Stomach (tissue), 9 donors: ENCODE data around the gene CCSER1. TPM values are rescaled to one million over a fixed set of nuclear protein-coding genes. Genes with fewer than 3 reads are reported as not detected.

ENCODE experiments used
- DNase-seq, 2 donors: peaks; one replicate each; pipeline versions ENCODE4 v3.0.0 to v3.0.0-alpha.2; 2013 to 2019
- H3K27ac ChIP-seq, 5 donors: fragments of 200-600 bp in 4 of 5; sonication (generic) in 4 of 5; one replicate each; pipeline ENCODE4 v1.5.1; 2013 to 2019; ENCODE audit warnings: mild to moderate bottlenecking in 1 of 5, moderate library complexity in 1 of 5
- H3K27me3 ChIP-seq, 3 donors: fragments of 200-600 bp; sonication (generic); one replicate each; pipeline ENCODE4 v1.5.1; 2017 to 2019; ENCODE audit warnings: mixed run types in 1 of 3
- H3K36me3 ChIP-seq, 4 donors: fragments of 200-600 bp; sonication (generic); 1 replicate in 3 of 4; 2 replicates in 1 of 4; pipeline ENCODE4 v1.5.1; 2016 to 2019
- H3K4me1 ChIP-seq, 4 donors: fragments of 200-600 bp; sonication (generic); one replicate each; pipeline ENCODE4 v1.5.1; 2016 to 2019
- H3K4me3 ChIP-seq, 4 donors: fragments of 200-600 bp; sonication (generic) in 3 of 4; one replicate each; pipeline ENCODE4 v1.5.1; 2016 to 2019; ENCODE audit warnings: mild to moderate bottlenecking in 1 of 4
- H3K9me3 ChIP-seq, 4 donors: fragments of 200-600 bp; sonication (generic); one replicate each; pipeline ENCODE4 v1.5.1; 2016 to 2019
- CTCF ChIP-seq, 7 experiments: fragments of 450-650 bp in 4 of 7; fragments of 200-600 bp in 3 of 7; sonication (generic) in 3 of 7; IDR thresholded peaks; one replicate each; pipeline ENCODE4 v1.5.1; 2016 to 2019; ENCODE audit warnings: antibody characterized with exemption in 7 of 7, control low read depth in 2 of 7, mild to moderate bottlenecking in 1 of 7
- EP300 ChIP-seq: sonication (generic); formaldehyde crosslinking; IDR thresholded peaks from one replicate; pipeline ENCODE4 v1.6.1; 2017; ENCODE audit warnings: antibody characterized with exemption
- POLR2A ChIP-seq, 4 donors: fragments of 450-650 bp; IDR thresholded peaks; one replicate each; pipeline ENCODE4 v1.6.1; 2016; ENCODE audit warnings: antibody characterized with exemption in 4 of 4, control low read depth in 2 of 4, mild to moderate bottlenecking in 1 of 4, moderate library complexity in 1 of 4
- POLR2AphosphoS5 ChIP-seq, 3 donors: sonication (generic); formaldehyde crosslinking; IDR thresholded peaks; one replicate each; pipeline ENCODE4 v1.6.1; 2016; ENCODE audit warnings: antibody characterized with exemption in 3 of 3
- WGBS, 5 donors: extraction: QIAGEN DNeasy Blood & Tissue Kit in 3 of 5; methylation state at CpG; one replicate each; pipeline versions ENCODE4 v1.1.5 to v1.1.7; 2013 to 2018; 5-methylcytosine and 5-hydroxymethylcytosine counted together
- intact Hi-C: fragments of 100-400 bp; cut with DNase I; formaldehyde crosslinking; loops from one replicate; pipeline ENCODE4 v1.15.1; 2023; ENCODE audit warnings: low total_unique reads
- polyA plus RNA-seq, 3 donors: library from polyadenylated mRNA; stranded (reverse); fragments of 200-250 nt; gene quantifications; one replicate each; pipeline ENCODE4 v1.2.3, GENCODE V29; 2013
- total RNA-seq, 5 donors: library from RNA; depleted of rRNA; stranded (reverse); fragments of >200 nt; gene quantifications; one replicate each; pipeline versions ENCODE4 v1.1.0 to v1.2.3, GENCODE V29; 2014 to 2016
- donor health status: healthy with polysubstance abuse.
- donor health status: Bipolar disorder and iron deficiency.
- donor health status: healthy.

The CCSER1 gene
- total and polyA plus RNA-seq, 8 donors = 0.33 to 149 (median 15.2) TPM

GRCh38 chr4:90082449-90082848, 44.7 kb upstream of the CCSER1 start:
- intact Hi-C loops = no loop called here
- Histone ChIP-seq H3K36me3 (no peaks in the 10 kb centered on the region), H3K9me3 (no peaks in the 10 kb centered on the region), H3K4me1 (no peaks in the 10 kb centered on the region), H3K27ac (no peak overlapping the region), H3K27me3 (no peaks in the 10 kb centered on the region), H3K4me3 (no peak overlapping the region)
- no peak for TF ChIP-seq CTCF (IDR thresholded peaks at IDR 0.05)
- TF ChIP-seq POLR2AphosphoS5 (IDR thresholded peaks at IDR 0.05) = no peak
- no peak for TF ChIP-seq POLR2A (IDR thresholded peaks at IDR 0.05)
- TF ChIP-seq EP300 = no peak
- DNase-seq = no peak

- WGBS, 5 donors = 72 to 90% (median 84%) methylated on average over 3 of the region's 3 CpGs
- Histone ChIP-seq H3K9me3 (no peaks in the 10 kb centered on the region), H3K4me3 (no peak overlapping the region), H3K36me3 (no peaks in the 10 kb centered on the region), H3K27ac (no peak overlapping the region), H3K4me1 (no peaks in the 10 kb centered on the region), H3K27me3 (no peaks in the 10 kb centered on the region)
- TF ChIP-seq CTCF (IDR thresholded peaks at IDR 0.05) (no peak), POLR2AphosphoS5 (IDR thresholded peaks at IDR 0.05) (no peak), EP300 (no peak), POLR2A (IDR thresholded peaks at IDR 0.05) (no peak)
- intact Hi-C loops = no loop called here
- DNase-seq = no peak
Observed at GRCh38 chr4:90084277-90084966, 42.8 kb upstream of the CCSER1 start.

GRCh38 chr4:90084967-90085295, 42.3 kb upstream of the CCSER1 start:
- Histone ChIP-seq H3K9me3 (no peaks in the 10 kb centered on the region), H3K27ac (no peak overlapping the region), H3K27me3 (no peaks in the 10 kb centered on the region), H3K4me1 (no peaks in the 10 kb centered on the region), H3K4me3 (no peak overlapping the region), H3K36me3 (no peaks in the 10 kb centered on the region)
- WGBS, 5 donors = 74 to 90% (median 83%) methylated on average over 5 of the region's 5 CpGs
- TF ChIP-seq POLR2A (IDR thresholded peaks at IDR 0.05) (no peak), EP300 (no peak), CTCF (IDR thresholded peaks at IDR 0.05) (no peak), POLR2AphosphoS5 (IDR thresholded peaks at IDR 0.05) (no peak)
- intact Hi-C loops = no loop called here
- no peak for DNase-seq

GRCh38 chr4:90093526-90093925, 33.7 kb upstream of the CCSER1 start:
- TF ChIP-seq CTCF (IDR thresholded peaks at IDR 0.05) (no peak), POLR2AphosphoS5 (IDR thresholded peaks at IDR 0.05) (no peak), POLR2A (IDR thresholded peaks at IDR 0.05) (no peak), EP300 (no peak)
- intact Hi-C loops = no loop called here
- Histone ChIP-seq H3K4me3 (no peak overlapping the region), H3K27me3 (no peaks in the 10 kb centered on the region), H3K4me1 (no peaks in the 10 kb centered on the region), H3K27ac (no peak overlapping the region), H3K36me3 (no peaks in the 10 kb centered on the region), H3K9me3 (no peaks in the 10 kb centered on the region)
- DNase-seq = no peak
- 62 to 78% (median 73%) methylated on average over 2 of the region's 2 CpGs for WGBS, 5 donors
